GM23338 (cell line): ENCODE results near the gene FASN. TPM values are rescaled to one million over a fixed set of nuclear protein-coding genes. Genes with fewer than 3 reads are reported as not detected.
A peak's percentile ranks its signal among the peaks of the same experiment; 100 is the strongest.

Source experiments
- ATAC-seq: fragments of 200-7000 bp; cut with Tn5 transposase; 3 replicates; pipeline ENCODE4 v1.9.1; 2020
- DNase-seq: peaks from one replicate; pipeline ENCODE4 v3.0.0-alpha.2; 2015; ENCODE audit warnings: low spot score
- H2AFZ ChIP-seq: fragments of 200-600 bp; sonication (generic); 2 replicates; pipeline ENCODE4 v1.8.0; 2016; ENCODE audit warnings: antibody characterized with exemption, mild to moderate bottlenecking, moderate library complexity
- H3F3A ChIP-seq: fragments of 200-600 bp; sonication (generic); replicated peaks from 2 replicates; pipeline ENCODE4 v1.8.0; 2017; ENCODE audit warnings: antibody characterized with exemption, mixed run types, low read depth
- H3K27ac ChIP-seq: fragments of 200-600 bp; sonication (generic); 2 replicates; pipeline ENCODE4 v1.6.1; 2016; ENCODE audit warnings: low read depth
- H3K27me3 ChIP-seq: fragments of 200-600 bp; sonication (generic); 2 replicates; pipeline ENCODE4 v1.8.0; 2016; ENCODE audit warnings: mild to moderate bottlenecking, mixed run types, moderate library complexity; ENCODE audit not compliant: insufficient read depth
- H3K36me3 ChIP-seq: fragments of 200-600 bp; sonication (generic); 2 replicates; pipeline ENCODE4 v1.8.0; 2016; ENCODE audit warnings: mild to moderate bottlenecking; ENCODE audit not compliant: insufficient read depth
- H3K4me1 ChIP-seq: fragments of 200-600 bp; sonication (generic); 2 replicates; pipeline ENCODE4 v1.8.0; 2016; ENCODE audit warnings: mild to moderate bottlenecking, moderate library complexity; ENCODE audit not compliant: insufficient read depth
- H3K4me2 ChIP-seq: fragments of 200-600 bp; sonication (generic); 2 replicates; pipeline ENCODE4 v1.7.1; 2017; ENCODE audit warnings: mixed run types
- H3K4me3 ChIP-seq: fragments of 200-600 bp; sonication (generic); 2 replicates; pipeline ENCODE4 v1.6.1; 2016; ENCODE audit warnings: mixed run types
- H3K79me2 ChIP-seq: fragments of 200-600 bp; sonication (generic); replicated peaks from 2 replicates; pipeline ENCODE4 v1.8.0; 2017; ENCODE audit warnings: mild to moderate bottlenecking; ENCODE audit not compliant: insufficient read depth
- H3K9me2 ChIP-seq: fragments of 200-600 bp; sonication (generic); 2 replicates; pipeline ENCODE4 v1.8.0; 2017; ENCODE audit not compliant: insufficient read depth
- H4K20me1 ChIP-seq: fragments of 200-600 bp; sonication (generic); replicated peaks from 2 replicates; pipeline ENCODE4 v1.8.0; 2017; ENCODE audit warnings: mild to moderate bottlenecking; ENCODE audit not compliant: insufficient read depth
- H3K27ac Mint-ChIP-seq: 2 replicates; pipeline ENCODE4 v1.8.0; 2020; ENCODE audit warnings: inconsistent platforms, mild to moderate bottlenecking, moderate library complexity, mixed read lengths
- H3K27me3 Mint-ChIP-seq: 3 replicates; pipeline ENCODE4 v1.8.0; 2022; ENCODE audit warnings: low read depth, mild to moderate bottlenecking, moderate library complexity, mixed read lengths, inconsistent platforms; ENCODE audit not compliant: insufficient read depth, poor library complexity
- H3K36me3 Mint-ChIP-seq: 3 replicates; pipeline ENCODE4 v1.8.0; 2021; ENCODE audit warnings: low read depth, mild to moderate bottlenecking, inconsistent platforms, moderate library complexity, mixed read lengths
- H3K4me1 Mint-ChIP-seq: 3 replicates; pipeline ENCODE4 v1.8.0; 2020; ENCODE audit warnings: mild to moderate bottlenecking, inconsistent platforms, mixed read lengths
- H3K4me3 Mint-ChIP-seq: 3 replicates; pipeline ENCODE4 v1.8.0; 2021; ENCODE audit warnings: moderate library complexity, mild to moderate bottlenecking, inconsistent platforms, mixed read lengths
- H3K9me3 Mint-ChIP-seq: 3 replicates; pipeline ENCODE4 v1.8.0; 2020; ENCODE audit warnings: moderate library complexity, mild to moderate bottlenecking, inconsistent platforms, mixed read lengths
- CREB1 ChIP-seq: fragments of 250-450 bp; sonication (Bioruptor Pico); IDR thresholded peaks from 2 replicates; pipeline ENCODE4 v1.5.0; 2020; ENCODE audit warnings: low read depth, mild to moderate bottlenecking, moderate library complexity
- EZH2phosphoT487 ChIP-seq: fragments of 200-600 bp; sonication (generic); IDR thresholded peaks from one replicate; pipeline ENCODE4 v1.8.1; 2018; ENCODE audit warnings: antibody characterized with exemption; ENCODE audit not compliant: unreplicated experiment
- JUNB ChIP-seq: IDR thresholded peaks from one replicate; pipeline ENCODE4 v1.6.1; 2016; ENCODE audit warnings: antibody characterized with exemption; ENCODE audit not compliant: unreplicated experiment
- NANOG ChIP-seq: IDR thresholded peaks from 2 replicates; pipeline ENCODE4 v1.6.1; 2016; ENCODE audit warnings: antibody characterized with exemption, borderline replicate concordance
- POLR2AphosphoS5 ChIP-seq: IDR thresholded peaks from 2 replicates; pipeline ENCODE4 v1.6.1; 2016; ENCODE audit warnings: antibody characterized with exemption, low read depth
- STAT1 ChIP-seq: IDR thresholded peaks from one replicate; pipeline ENCODE4 v1.6.1; 2016; ENCODE audit warnings: antibody characterized with exemption; ENCODE audit not compliant: unreplicated experiment
- ZNF114 ChIP-seq: fragments of 250-450 bp; sonication (Bioruptor Pico); IDR thresholded peaks from 2 replicates; pipeline ENCODE4 v1.5.0; 2020; ENCODE audit warnings: mild to moderate bottlenecking, moderate library complexity
- polyA plus RNA-seq: library from polyadenylated mRNA; unstranded; fragments of >200 nt; fragmentation: Nextera tagmentation; extraction: Ambion mirVana; gene quantifications from 2 replicates; pipeline ENCODE4 v1.2.1, GENCODE V29; 2016
- total RNA-seq: library from RNA; depleted of rRNA; stranded (reverse); fragments of >200 nt; shearing (Covaris generic); gene quantifications from 2 replicates; pipeline ENCODE4 v1.2.3, GENCODE V29; 2014
- TF ChIP-seq, protein P1 (sequence below), 2 experiments: fragments of 200-600 bp in 1 of 2; sonication (generic) in 1 of 2; conservative IDR thresholded peaks; 2 replicates each; pipeline versions ENCODE4 v1.5.1 to v1.6.1; 2016 to 2017; ENCODE audit warnings: antibody characterized with exemption in 2 of 2, low read depth in 2 of 2, mild to moderate bottlenecking in 2 of 2, moderate library complexity in 1 of 2
- TF ChIP-seq, protein P2 (sequence below): IDR thresholded peaks from one replicate; pipeline ENCODE4 v1.6.1; 2018; ENCODE audit warnings: antibody characterized with exemption; ENCODE audit not compliant: unreplicated experiment

FASN gene
- total and polyA plus RNA-seq, 2 experiments from 2014 or later = 120 to 849 TPM

DNA sequence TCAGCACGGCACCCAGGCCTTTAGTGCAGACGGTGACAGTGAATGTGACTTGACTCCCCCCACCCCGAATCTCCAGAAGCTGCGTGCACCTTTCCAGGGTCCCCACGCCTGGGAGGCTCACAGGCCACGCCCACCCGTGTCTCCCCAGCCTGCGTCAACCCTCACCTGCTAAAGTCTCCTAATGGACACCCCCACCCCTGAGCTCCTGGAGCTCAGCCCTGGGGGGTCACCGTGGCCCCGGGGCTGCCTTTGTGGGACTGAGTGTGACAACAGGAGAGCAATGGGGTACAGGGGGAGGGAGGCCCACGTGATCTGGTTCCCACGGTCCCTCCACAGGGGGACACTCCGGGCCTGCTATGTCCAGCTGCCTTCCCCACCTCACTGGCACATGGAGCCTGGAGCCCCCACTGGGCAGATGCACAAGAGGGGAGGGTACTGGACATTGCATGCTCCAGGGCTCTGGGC, 7.4 kb upstream of the FASN start (continued):
- TF ChIP-seq, protein P1, sequence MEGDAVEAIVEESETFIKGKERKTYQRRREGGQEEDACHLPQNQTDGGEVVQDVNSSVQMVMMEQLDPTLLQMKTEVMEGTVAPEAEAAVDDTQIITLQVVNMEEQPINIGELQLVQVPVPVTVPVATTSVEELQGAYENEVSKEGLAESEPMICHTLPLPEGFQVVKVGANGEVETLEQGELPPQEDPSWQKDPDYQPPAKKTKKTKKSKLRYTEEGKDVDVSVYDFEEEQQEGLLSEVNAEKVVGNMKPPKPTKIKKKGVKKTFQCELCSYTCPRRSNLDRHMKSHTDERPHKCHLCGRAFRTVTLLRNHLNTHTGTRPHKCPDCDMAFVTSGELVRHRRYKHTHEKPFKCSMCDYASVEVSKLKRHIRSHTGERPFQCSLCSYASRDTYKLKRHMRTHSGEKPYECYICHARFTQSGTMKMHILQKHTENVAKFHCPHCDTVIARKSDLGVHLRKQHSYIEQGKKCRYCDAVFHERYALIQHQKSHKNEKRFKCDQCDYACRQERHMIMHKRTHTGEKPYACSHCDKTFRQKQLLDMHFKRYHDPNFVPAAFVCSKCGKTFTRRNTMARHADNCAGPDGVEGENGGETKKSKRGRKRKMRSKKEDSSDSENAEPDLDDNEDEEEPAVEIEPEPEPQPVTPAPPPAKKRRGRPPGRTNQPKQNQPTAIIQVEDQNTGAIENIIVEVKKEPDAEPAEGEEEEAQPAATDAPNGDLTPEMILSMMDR (conservative IDR thresholded peaks at IDR 0.05; ENCODE audit: low read depth in 2 of 2) = no peak
- TF ChIP-seq ZNF114 (CRISPR knock-in tag) = no peak
- no peak for TF ChIP-seq NANOG
- no peak for TF ChIP-seq POLR2AphosphoS5
- TF ChIP-seq, protein P2, sequence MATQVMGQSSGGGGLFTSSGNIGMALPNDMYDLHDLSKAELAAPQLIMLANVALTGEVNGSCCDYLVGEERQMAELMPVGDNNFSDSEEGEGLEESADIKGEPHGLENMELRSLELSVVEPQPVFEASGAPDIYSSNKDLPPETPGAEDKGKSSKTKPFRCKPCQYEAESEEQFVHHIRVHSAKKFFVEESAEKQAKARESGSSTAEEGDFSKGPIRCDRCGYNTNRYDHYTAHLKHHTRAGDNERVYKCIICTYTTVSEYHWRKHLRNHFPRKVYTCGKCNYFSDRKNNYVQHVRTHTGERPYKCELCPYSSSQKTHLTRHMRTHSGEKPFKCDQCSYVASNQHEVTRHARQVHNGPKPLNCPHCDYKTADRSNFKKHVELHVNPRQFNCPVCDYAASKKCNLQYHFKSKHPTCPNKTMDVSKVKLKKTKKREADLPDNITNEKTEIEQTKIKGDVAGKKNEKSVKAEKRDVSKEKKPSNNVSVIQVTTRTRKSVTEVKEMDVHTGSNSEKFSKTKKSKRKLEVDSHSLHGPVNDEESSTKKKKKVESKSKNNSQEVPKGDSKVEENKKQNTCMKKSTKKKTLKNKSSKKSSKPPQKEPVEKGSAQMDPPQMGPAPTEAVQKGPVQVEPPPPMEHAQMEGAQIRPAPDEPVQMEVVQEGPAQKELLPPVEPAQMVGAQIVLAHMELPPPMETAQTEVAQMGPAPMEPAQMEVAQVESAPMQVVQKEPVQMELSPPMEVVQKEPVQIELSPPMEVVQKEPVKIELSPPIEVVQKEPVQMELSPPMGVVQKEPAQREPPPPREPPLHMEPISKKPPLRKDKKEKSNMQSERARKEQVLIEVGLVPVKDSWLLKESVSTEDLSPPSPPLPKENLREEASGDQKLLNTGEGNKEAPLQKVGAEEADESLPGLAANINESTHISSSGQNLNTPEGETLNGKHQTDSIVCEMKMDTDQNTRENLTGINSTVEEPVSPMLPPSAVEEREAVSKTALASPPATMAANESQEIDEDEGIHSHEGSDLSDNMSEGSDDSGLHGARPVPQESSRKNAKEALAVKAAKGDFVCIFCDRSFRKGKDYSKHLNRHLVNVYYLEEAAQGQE = no peak
- TF ChIP-seq JUNB = no peak
- no peak for TF ChIP-seq STAT1

DNA sequence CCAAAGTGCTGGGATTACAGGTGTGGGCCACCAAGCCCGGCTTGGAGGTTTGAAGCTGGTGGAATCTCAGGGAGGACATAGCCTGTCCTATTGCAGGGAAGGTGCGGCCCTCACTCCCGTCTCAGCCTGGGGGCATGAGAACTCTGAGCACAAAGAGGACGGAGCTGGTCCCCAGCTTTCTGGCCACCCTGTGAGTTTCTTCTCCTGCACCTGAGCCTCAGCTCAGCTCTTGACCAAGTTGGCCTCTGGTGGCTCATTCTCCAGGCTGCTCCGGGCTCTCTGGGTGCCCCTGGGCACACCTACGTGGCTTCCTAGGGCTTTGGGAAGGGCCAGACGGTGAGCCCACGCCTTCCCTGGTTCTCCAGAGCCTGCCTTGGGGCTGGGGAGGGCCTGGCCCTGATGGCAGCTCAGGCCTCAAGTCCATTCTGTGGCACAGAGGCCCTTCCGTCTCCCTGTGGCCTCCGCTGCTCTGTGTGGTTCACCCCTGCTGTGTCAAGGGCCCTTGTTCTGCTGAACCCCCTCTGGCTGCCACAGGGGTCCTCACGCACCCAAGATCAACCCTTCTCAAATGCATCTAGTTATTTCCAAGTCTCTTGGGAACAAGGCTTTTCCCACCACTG, 6.9 kb upstream of the FASN start:
- Mint-ChIP-seq H3K4me3 (no peak overlapping the region), H3K4me1 (peaks cover 44% of the 10 kb centered on the region), H3K27me3 (peaks cover 48% of the 10 kb centered on the region), H3K36me3 (no peaks in the 10 kb centered on the region; the same call in 2 of the 3 replicates), H3K27ac (no peak overlapping the region), H3K9me3 (peaks cover 2% of the 10 kb centered on the region; the same call in 2 of the 3 replicates)
- DNase-seq (no peak), ATAC-seq (no peak)
- Histone ChIP-seq H3K27me3 (0 out of 2 replicates have a peak, but pooled peaks cover 4% of the 10 kb centered on the region), H3K4me1 (peaks cover 44% of the 10 kb centered on the region), H3K4me2 (no peak overlapping the region), H3K4me3 (no peak overlapping the region), H3K79me2 (peaks cover 2% of the 10 kb centered on the region), H3K36me3 (no peaks in the 10 kb centered on the region), H4K20me1 (no peaks in the 10 kb centered on the region), H2AFZ (no peak overlapping the region), H3K9me2 (no peaks in the 10 kb centered on the region), H3K27ac (peak overlapping the region; percentile 26; the same call in 1 of the 2 replicates), H3F3A (0 out of 2 replicates have a peak, but pooled peaks cover 6% of the 10 kb centered on the region)
- TF ChIP-seq EZH2phosphoT487 (no peak), CREB1 (CRISPR knock-in tag) (no peak), ZNF114 (CRISPR knock-in tag) (no peak)
- TF ChIP-seq, protein P2 = no peak
